MM.1S (cell line): Measurements from ENCODE around the gene NXPH4.

Source experiments
- DNase-seq: peaks from one replicate; pipeline ENCODE4 v3.0.0-alpha.2; 2015
- H2AFZ ChIP-seq: fragments of 300-600 bp; sonication (generic); 2 replicates; pipeline ENCODE4 v1.6.0; 2016; ENCODE audit warnings: antibody characterized with exemption, low read length
- H3F3A ChIP-seq: fragments of 300-600 bp; sonication (generic); 2 replicates; pipeline ENCODE4 v1.6.1; 2016; ENCODE audit warnings: mild to moderate bottlenecking, antibody characterized with exemption, low read length, moderate library complexity, mixed read lengths; ENCODE audit not compliant: insufficient read depth
- H3K27ac ChIP-seq: fragments of 300-600 bp; sonication (generic); 2 replicates; pipeline ENCODE4 v1.5.1; 2016; ENCODE audit warnings: mild to moderate bottlenecking, low read length
- H3K27me3 ChIP-seq: fragments of 300-600 bp; sonication (generic); replicated peaks from 2 replicates; pipeline ENCODE4 v1.6.0; 2016; ENCODE audit warnings: low read length; ENCODE audit not compliant: insufficient read depth
- H3K36me3 ChIP-seq: fragments of 300-600 bp; sonication (generic); replicated peaks from 2 replicates; pipeline ENCODE4 v1.6.1; 2016; ENCODE audit warnings: mild to moderate bottlenecking, low read length, mixed read lengths; ENCODE audit not compliant: insufficient read depth
- H3K4me1 ChIP-seq: fragments of 300-600 bp; sonication (generic); 2 replicates; pipeline ENCODE4 v1.6.1; 2016; ENCODE audit warnings: low read length, mixed read lengths
- H3K4me2 ChIP-seq: fragments of 300-600 bp; sonication (generic); 2 replicates; pipeline ENCODE4 v1.6.0; 2016; ENCODE audit warnings: low read depth, low read length
- H3K4me3 ChIP-seq: fragments of 300-600 bp; sonication (generic); 2 replicates; pipeline ENCODE4 v1.5.1; 2016; ENCODE audit warnings: low read length, mixed read lengths
- H3K79me2 ChIP-seq: fragments of 300-600 bp; sonication (generic); 2 replicates; pipeline ENCODE4 v1.6.1; 2016; ENCODE audit warnings: mixed run types, low read length, mixed read lengths
- H3K9ac ChIP-seq: fragments of 300-600 bp; sonication (generic); 2 replicates; pipeline ENCODE4 v1.6.1; 2016; ENCODE audit warnings: low read length, mixed read lengths
- H3K9me2 ChIP-seq: fragments of 300-600 bp; sonication (generic); replicated peaks from 2 replicates; pipeline ENCODE4 v1.6.1; 2016; ENCODE audit warnings: mild to moderate bottlenecking, low read length, mixed read lengths; ENCODE audit not compliant: insufficient read depth
- H3K9me3 ChIP-seq: fragments of 300-600 bp; sonication (generic); replicated peaks from 2 replicates; pipeline ENCODE4 v1.6.1; 2016; ENCODE audit warnings: mild to moderate bottlenecking, low read length, mixed read lengths; ENCODE audit not compliant: insufficient read depth
- H4K20me1 ChIP-seq: fragments of 300-600 bp; sonication (generic); 2 replicates; pipeline ENCODE4 v1.6.1; 2016; ENCODE audit warnings: mild to moderate bottlenecking, low read length, moderate library complexity, mixed read lengths; ENCODE audit not compliant: insufficient read depth
- EZH2 ChIP-seq: fragments of 300-600 bp; sonication (generic); optimal IDR thresholded peaks from 2 replicates; pipeline ENCODE3; 2017; ENCODE audit warnings: low read depth, mild to moderate bottlenecking, antibody characterized with exemption, low read length, mixed read lengths
- EZH2phosphoT487 ChIP-seq: fragments of 300-600 bp; sonication (generic); IDR thresholded peaks from 2 replicates; pipeline ENCODE4 v1.6.1; 2018; ENCODE audit warnings: antibody characterized with exemption, low read length
- TF ChIP-seq, protein P1 (sequence below): fragments of 300-600 bp; sonication (generic); IDR thresholded peaks from 2 replicates; pipeline ENCODE4 v1.5.1; 2016; ENCODE audit warnings: antibody characterized with exemption, low read length, mixed read lengths

The NXPH4 gene

GRCh38 chr12:57185906-57186508, 30.6 kb upstream of the NXPH4 start:
- Histone ChIP-seq H3K27me3 (peaks cover 69% of the 10 kb centered on the region), H3K27ac (no peak overlapping the region), H3K4me3 (no peak overlapping the region), H3K9me2 (no peaks in the 10 kb centered on the region), H4K20me1 (no peaks in the 10 kb centered on the region), H3K36me3 (no peaks in the 10 kb centered on the region), H3F3A (no peaks in the 10 kb centered on the region), H3K9me3 (no peaks in the 10 kb centered on the region), H2AFZ (no peak overlapping the region), H3K79me2 (no peaks in the 10 kb centered on the region), H3K4me2 (no peak overlapping the region), H3K9ac (no peak overlapping the region), H3K4me1 (peaks cover 3% of the 10 kb centered on the region; the same call in 1 of the 2 replicates)
- DNase-seq: no peak
- TF ChIP-seq, protein P1, sequence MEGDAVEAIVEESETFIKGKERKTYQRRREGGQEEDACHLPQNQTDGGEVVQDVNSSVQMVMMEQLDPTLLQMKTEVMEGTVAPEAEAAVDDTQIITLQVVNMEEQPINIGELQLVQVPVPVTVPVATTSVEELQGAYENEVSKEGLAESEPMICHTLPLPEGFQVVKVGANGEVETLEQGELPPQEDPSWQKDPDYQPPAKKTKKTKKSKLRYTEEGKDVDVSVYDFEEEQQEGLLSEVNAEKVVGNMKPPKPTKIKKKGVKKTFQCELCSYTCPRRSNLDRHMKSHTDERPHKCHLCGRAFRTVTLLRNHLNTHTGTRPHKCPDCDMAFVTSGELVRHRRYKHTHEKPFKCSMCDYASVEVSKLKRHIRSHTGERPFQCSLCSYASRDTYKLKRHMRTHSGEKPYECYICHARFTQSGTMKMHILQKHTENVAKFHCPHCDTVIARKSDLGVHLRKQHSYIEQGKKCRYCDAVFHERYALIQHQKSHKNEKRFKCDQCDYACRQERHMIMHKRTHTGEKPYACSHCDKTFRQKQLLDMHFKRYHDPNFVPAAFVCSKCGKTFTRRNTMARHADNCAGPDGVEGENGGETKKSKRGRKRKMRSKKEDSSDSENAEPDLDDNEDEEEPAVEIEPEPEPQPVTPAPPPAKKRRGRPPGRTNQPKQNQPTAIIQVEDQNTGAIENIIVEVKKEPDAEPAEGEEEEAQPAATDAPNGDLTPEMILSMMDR: no peak
- TF ChIP-seq EZH2 (no peak), EZH2phosphoT487 (no peak)

GRCh38 chr12:57187222-57188089, 29.1 kb upstream of the NXPH4 start:
- H3K9me3 ChIP-seq: no peaks in the 10 kb centered on the region
- no peaks in the 10 kb centered on the region for H4K20me1 ChIP-seq
- no peak overlapping the region for H3K27ac ChIP-seq
- no peaks in the 10 kb centered on the region for H3K36me3 ChIP-seq
- H2AFZ ChIP-seq: no peak overlapping the region
- no peaks in the 10 kb centered on the region for H3K9me2 ChIP-seq
- DNase-seq: no peak
- no peaks in the 10 kb centered on the region for H3F3A ChIP-seq
- H3K27me3 ChIP-seq: peaks cover 65% of the 10 kb centered on the region
- no peak overlapping the region for H3K4me3 ChIP-seq
- H3K4me1 ChIP-seq: peaks cover 3% of the 10 kb centered on the region; the same call in 1 of the 2 replicates
- H3K79me2 ChIP-seq: no peaks in the 10 kb centered on the region
- TF ChIP-seq EZH2: no peak
- TF ChIP-seq EZH2phosphoT487: no peak
- TF ChIP-seq, protein P1: no peak
- no peak overlapping the region for H3K9ac ChIP-seq
- H3K4me2 ChIP-seq: no peak overlapping the region

GRCh38 chr12:57188090-57188425, 28.5 kb upstream of the NXPH4 start:
- Histone ChIP-seq H3K36me3 (no peaks in the 10 kb centered on the region), H4K20me1 (no peaks in the 10 kb centered on the region), H3K4me3 (no peak overlapping the region), H3F3A (no peaks in the 10 kb centered on the region), H3K9ac (no peak overlapping the region), H3K27me3 (peaks cover 71% of the 10 kb centered on the region), H3K79me2 (no peaks in the 10 kb centered on the region), H3K9me3 (no peaks in the 10 kb centered on the region), H3K9me2 (no peaks in the 10 kb centered on the region), H2AFZ (no peak overlapping the region), H3K4me2 (no peak overlapping the region), H3K4me1 (peaks cover 3% of the 10 kb centered on the region; the same call in 1 of the 2 replicates), H3K27ac (no peak overlapping the region)
- TF ChIP-seq, protein P1: no peak
- TF ChIP-seq EZH2phosphoT487: no peak
- TF ChIP-seq EZH2: no peak
- no peak for DNase-seq
